ENCODE results near the gene UPF3A.

UPF3A gene

GRCh38 chr13:114298866-114299265 is 17.5 kb downstream of the UPF3A start:
- no peak for DNase-seq (ENCODE audit: extremely low spot score)
- no peak for TF ChIP-seq ZNF384 (IDR thresholded peaks at IDR 0.05)
- no peak for TF ChIP-seq L3MBTL2 (conservative IDR thresholded peaks at IDR 0.05)
- TF ChIP-seq NFRKB (IDR thresholded peaks at IDR 0.05): no peak
- no peak for TF ChIP-seq FOXK2 (IDR thresholded peaks at IDR 0.05)
- no peak for TF ChIP-seq PKNOX1 (IDR thresholded peaks at IDR 0.05)
- TF ChIP-seq TARDBP (IDR thresholded peaks at IDR 0.05): no peak
- no peak for TF ChIP-seq ARNT (IDR thresholded peaks at IDR 0.05)
- no peak for TF ChIP-seq HDGF (IDR thresholded peaks at IDR 0.05; ENCODE audit: borderline replicate concordance)
- no peak for TF ChIP-seq LEF1 (IDR thresholded peaks at IDR 0.05; ENCODE audit: borderline replicate concordance)
- TF ChIP-seq SP1 (IDR thresholded peaks at IDR 0.05): no peak
- no peak for TF ChIP-seq BHLHE40 (IDR thresholded peaks at IDR 0.05; ENCODE audit: borderline replicate concordance)
- no peak for TF ChIP-seq CTBP1 (IDR thresholded peaks at IDR 0.05; ENCODE audit: borderline replicate concordance)
- TF ChIP-seq SUZ12 (IDR thresholded peaks at IDR 0.05): no peak
- TF ChIP-seq FOXA1 (IDR thresholded peaks at IDR 0.05): no peak
- TF ChIP-seq ELF4 (IDR thresholded peaks at IDR 0.05): no peak
- TF ChIP-seq FOXM1 (IDR thresholded peaks at IDR 0.05; ENCODE audit: borderline replicate concordance): no peak
- ChIA-PET CTCF (no interaction called here), POLR2A (no interaction called here)

- ChIA-PET POLR2A (no interaction called here), CTCF (no interaction called here)
- DNase-seq (ENCODE audit: extremely low spot score): no peak
- TF ChIP-seq PKNOX1 (IDR thresholded peaks at IDR 0.05): no peak
- no peak for TF ChIP-seq FOXA1 (IDR thresholded peaks at IDR 0.05)
- TF ChIP-seq ARNT (IDR thresholded peaks at IDR 0.05): no peak
- no peak for TF ChIP-seq FOXK2 (IDR thresholded peaks at IDR 0.05)
- no peak for TF ChIP-seq L3MBTL2 (conservative IDR thresholded peaks at IDR 0.05)
- TF ChIP-seq CTBP1 (IDR thresholded peaks at IDR 0.05; ENCODE audit: borderline replicate concordance): no peak
- TF ChIP-seq HDGF (IDR thresholded peaks at IDR 0.05; ENCODE audit: borderline replicate concordance): no peak
- no peak for TF ChIP-seq SP1 (IDR thresholded peaks at IDR 0.05)
- no peak for TF ChIP-seq ZNF384 (IDR thresholded peaks at IDR 0.05)
- no peak for TF ChIP-seq FOXM1 (IDR thresholded peaks at IDR 0.05; ENCODE audit: borderline replicate concordance)
- TF ChIP-seq LEF1 (IDR thresholded peaks at IDR 0.05; ENCODE audit: borderline replicate concordance): no peak
- TF ChIP-seq NFRKB (IDR thresholded peaks at IDR 0.05): no peak
These were observed 18.4 kb downstream of the UPF3A start for GRCh38 chr13:114299604-114300305.

- POLR2A ChIA-PET: no interaction called here
- TF ChIP-seq FOXM1 (IDR thresholded peaks at IDR 0.05; ENCODE audit: borderline replicate concordance): no peak
- no peak for TF ChIP-seq SP1 (IDR thresholded peaks at IDR 0.05)
- no peak for TF ChIP-seq FOXK2 (IDR thresholded peaks at IDR 0.05)
- TF ChIP-seq SUZ12 (IDR thresholded peaks at IDR 0.05): no peak
- DNase-seq (ENCODE audit: extremely low spot score): no peak
- CTCF ChIA-PET: interaction anchor here (0.6 kb wide), 1 partner anchor 13 kb away, joined by 3 read pairs; no protein-coding TSS in a partner anchor
These were observed 22.4 kb downstream of the UPF3A start for GRCh38 chr13:114303700-114304327.

- CTCF ChIA-PET: no interaction called here
- TF ChIP-seq CTBP1 (IDR thresholded peaks at IDR 0.05; ENCODE audit: borderline replicate concordance) (no peak), FOXM1 (IDR thresholded peaks at IDR 0.05; ENCODE audit: borderline replicate concordance) (no peak), L3MBTL2 (conservative IDR thresholded peaks at IDR 0.05) (no peak), ZNF384 (IDR thresholded peaks at IDR 0.05) (no peak), ARNT (IDR thresholded peaks at IDR 0.05) (no peak), SUZ12 (IDR thresholded peaks at IDR 0.05) (no peak), NFRKB (IDR thresholded peaks at IDR 0.05) (no peak), TARDBP (IDR thresholded peaks at IDR 0.05) (no peak), SP1 (IDR thresholded peaks at IDR 0.05) (no peak), LEF1 (IDR thresholded peaks at IDR 0.05; ENCODE audit: borderline replicate concordance) (no peak), BHLHE40 (IDR thresholded peaks at IDR 0.05; ENCODE audit: borderline replicate concordance) (no peak)
- DNase-seq (ENCODE audit: extremely low spot score): no peak
- POLR2A ChIA-PET: no interaction called here
These were observed 23.1 kb downstream of the UPF3A start for GRCh38 chr13:114304346-114305034.

- DNase-seq (ENCODE audit: extremely low spot score): no peak
- TF ChIP-seq CTBP1 (IDR thresholded peaks at IDR 0.05; ENCODE audit: borderline replicate concordance) (no peak), L3MBTL2 (conservative IDR thresholded peaks at IDR 0.05) (no peak)
- ChIA-PET CTCF (no interaction called here), POLR2A (interaction anchor here (1.4 kb wide), 1 partner anchor 28 kb away, joined by 4 read pairs; the partner anchor contains the start of gene UPF3A)
These were observed 27.7 kb downstream of the UPF3A start for GRCh38 chr13:114309086-114309485.

GRCh38 chr13:114309806-114310410 is 28.5 kb downstream of the UPF3A start:
- ChIA-PET POLR2A (interaction anchor here (1.1 to 1.4 kb wide), 2 partner anchors 28 to 30 kb away, joined by 3 to 4 read pairs; partner anchors contain the start of gene UPF3A), CTCF (no interaction called here)
- DNase-seq (ENCODE audit: extremely low spot score): no peak
- no peak for TF ChIP-seq BHLHE40 (IDR thresholded peaks at IDR 0.05; ENCODE audit: borderline replicate concordance)
